ENCODE measurements around the gene PHGDH. TPM values are rescaled to one million over a fixed set of nuclear protein-coding genes. Genes with fewer than 3 reads are reported as not detected.

Gene PHGDH
- total and polyA plus RNA-seq, 2 donors (not counting 3 experiments of a cell fraction or from before 2014, with no cell fraction given), result 37.9 to 120 TPM

DNA sequence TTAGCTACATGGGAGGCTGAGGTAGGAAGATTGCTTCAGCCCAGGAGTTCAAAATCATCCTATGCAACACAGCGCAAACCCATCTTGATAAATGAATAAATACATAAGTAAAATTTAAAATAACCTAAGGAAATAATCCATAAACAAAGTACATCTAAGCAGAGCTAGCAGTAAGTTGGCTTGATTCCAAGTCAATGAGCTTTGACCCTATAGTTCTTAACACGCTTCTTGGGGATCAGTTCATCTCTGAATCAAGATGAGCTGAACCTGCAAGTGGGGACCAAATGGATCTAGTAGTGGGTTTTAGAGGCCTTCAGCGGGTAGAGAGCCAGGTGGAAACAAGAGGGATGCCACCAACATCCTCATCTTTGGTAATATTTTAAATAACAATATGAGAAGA, 31.5 kb upstream of the PHGDH start:
- Histone ChIP-seq H3K9ac (replicated peaks; ENCODE audit: extremely low read depth, insufficient read depth, low read length) (no peak overlapping the region), H3K36me3 (ENCODE audit: control insufficient read depth in 2 of 2, extremely low read depth in 1 of 2, insufficient read depth in 2 of 2, low read length in 2 of 2) (no peaks in the 10 kb centered on the region), H3K79me2 (ENCODE audit: control insufficient read depth, insufficient read depth, low read length) (no peaks in the 10 kb centered on the region), H3K4me3 (replicated peaks in 1 of 3; ENCODE audit: insufficient read depth in 1 of 3, low read depth in 1 of 3, low read length in 3 of 3) (no peak overlapping the region), H3K27me3 (ENCODE audit: control insufficient read depth in 2 of 2, insufficient read depth in 2 of 2, low read length in 2 of 2) (peaks cover 12 to 13% of the 10 kb centered on the region in 2 experiments), H2AFZ (ENCODE audit: low read depth, low read length) (no peak overlapping the region), H3K4me2 (ENCODE audit: insufficient read depth, low read length) (no peak overlapping the region), H3K27ac (ENCODE audit: insufficient read depth, low read depth, low read length) (no peak overlapping the region), H3K9me1 (replicated peaks; ENCODE audit: control insufficient read depth, extremely low read depth, insufficient read depth, low read length) (no peaks in the 10 kb centered on the region), H3K9me3 (replicated peaks; ENCODE audit: control insufficient read depth, insufficient read depth, low read length) (no peaks in the 10 kb centered on the region), H3K4me1 (ENCODE audit: control insufficient read depth, extremely low read depth, insufficient read depth, low read length) (peaks cover 8% of the 10 kb centered on the region), H4K20me1 (replicated peaks; ENCODE audit: control insufficient read depth, extremely low read depth, insufficient read depth, low read length) (no peaks in the 10 kb centered on the region)
- ChIA-PET CTCF (interaction anchor here (2.2 kb wide), 1 partner anchor 69 kb away, joined by 7 read pairs; no protein-coding TSS in a partner anchor), POLR2A (no interaction called here)
- intact Hi-C loops (cut with micrococcal nuclease), result no loop called here
- TF ChIP-seq, protein P1, sequence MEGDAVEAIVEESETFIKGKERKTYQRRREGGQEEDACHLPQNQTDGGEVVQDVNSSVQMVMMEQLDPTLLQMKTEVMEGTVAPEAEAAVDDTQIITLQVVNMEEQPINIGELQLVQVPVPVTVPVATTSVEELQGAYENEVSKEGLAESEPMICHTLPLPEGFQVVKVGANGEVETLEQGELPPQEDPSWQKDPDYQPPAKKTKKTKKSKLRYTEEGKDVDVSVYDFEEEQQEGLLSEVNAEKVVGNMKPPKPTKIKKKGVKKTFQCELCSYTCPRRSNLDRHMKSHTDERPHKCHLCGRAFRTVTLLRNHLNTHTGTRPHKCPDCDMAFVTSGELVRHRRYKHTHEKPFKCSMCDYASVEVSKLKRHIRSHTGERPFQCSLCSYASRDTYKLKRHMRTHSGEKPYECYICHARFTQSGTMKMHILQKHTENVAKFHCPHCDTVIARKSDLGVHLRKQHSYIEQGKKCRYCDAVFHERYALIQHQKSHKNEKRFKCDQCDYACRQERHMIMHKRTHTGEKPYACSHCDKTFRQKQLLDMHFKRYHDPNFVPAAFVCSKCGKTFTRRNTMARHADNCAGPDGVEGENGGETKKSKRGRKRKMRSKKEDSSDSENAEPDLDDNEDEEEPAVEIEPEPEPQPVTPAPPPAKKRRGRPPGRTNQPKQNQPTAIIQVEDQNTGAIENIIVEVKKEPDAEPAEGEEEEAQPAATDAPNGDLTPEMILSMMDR (IDR thresholded peaks at IDR 0.05; ENCODE audit: extremely low read depth in 1 of 2, insufficient read depth in 1 of 2, low read depth in 1 of 2, low read length in 2 of 2), result no peak
- no peak for TF ChIP-seq POLR2A (IDR thresholded peaks at IDR 0.05; ENCODE audit: low read depth, low read length)
- dilution Hi-C loops (cut with MboI; ENCODE audit: extremely low pct_ligation_motif_present, low sequenced_read_pairs), result no loop called here
- DNase-seq (ENCODE audit: low read depth, low spot score), result no peak
- no TSS peak for BruUV-seq (replicated peaks)
- FAIRE-seq, result no peak

DNA sequence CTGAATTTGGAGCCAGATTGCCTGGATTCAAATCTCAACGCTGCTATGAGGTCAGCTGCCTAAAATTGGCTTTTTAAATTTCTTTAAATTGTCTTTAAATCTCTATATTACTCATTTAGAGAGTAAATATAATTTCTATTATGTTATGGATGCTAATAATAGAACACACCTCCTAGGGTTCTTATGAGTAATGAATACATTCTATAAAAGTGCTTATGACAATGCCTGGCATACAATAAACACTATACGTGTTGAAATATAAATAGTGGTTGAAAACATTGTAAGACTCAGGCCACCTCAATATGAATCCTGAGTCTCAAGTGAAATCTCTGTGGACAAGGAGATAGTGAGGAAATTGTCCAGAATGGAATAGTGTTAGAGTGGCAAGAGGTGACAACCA, 31.0 kb upstream of the PHGDH start:
- peaks cover 17% of the 10 kb centered on the region in 2 experiments for H3K27me3 ChIP-seq (ENCODE audit: control insufficient read depth in 2 of 2, insufficient read depth in 2 of 2, low read length in 2 of 2)
- H3K4me3 ChIP-seq (replicated peaks in 1 of 3; ENCODE audit: insufficient read depth in 1 of 3, low read depth in 1 of 3, low read length in 3 of 3), result no peak overlapping the region
- H3K9ac ChIP-seq (replicated peaks; ENCODE audit: extremely low read depth, insufficient read depth, low read length), result no peak overlapping the region
- H3K27ac ChIP-seq (ENCODE audit: insufficient read depth, low read depth, low read length), result no peak overlapping the region
- intact Hi-C loops (cut with micrococcal nuclease) (no loop called here), dilution Hi-C loops (cut with MboI; ENCODE audit: extremely low pct_ligation_motif_present, low sequenced_read_pairs) (no loop called here)
- H4K20me1 ChIP-seq (replicated peaks; ENCODE audit: control insufficient read depth, extremely low read depth, insufficient read depth, low read length), result no peaks in the 10 kb centered on the region
- TF ChIP-seq EZH2 (IDR thresholded peaks at IDR 0.05; ENCODE audit: borderline replicate concordance, low read depth, low read length, severe bottlenecking), result no peak
- H3K9me1 ChIP-seq (replicated peaks; ENCODE audit: control insufficient read depth, extremely low read depth, insufficient read depth, low read length), result no peaks in the 10 kb centered on the region
- ChIA-PET POLR2A (no interaction called here), CTCF (interaction anchor here (2.2 kb wide), 1 partner anchor 69 kb away, joined by 7 read pairs; no protein-coding TSS in a partner anchor)
- peaks cover 4% of the 10 kb centered on the region for H3K4me1 ChIP-seq (ENCODE audit: control insufficient read depth, extremely low read depth, insufficient read depth, low read length)
- no peak for DNase-seq (ENCODE audit: low read depth, low spot score)
- H3K79me2 ChIP-seq (ENCODE audit: control insufficient read depth, insufficient read depth, low read length), result no peaks in the 10 kb centered on the region
- H3K4me2 ChIP-seq (ENCODE audit: insufficient read depth, low read length), result no peak overlapping the region
- H2AFZ ChIP-seq (ENCODE audit: low read depth, low read length), result no peak overlapping the region
- FAIRE-seq, result no peak
- H3K36me3 ChIP-seq (ENCODE audit: control insufficient read depth in 2 of 2, extremely low read depth in 1 of 2, insufficient read depth in 2 of 2, low read length in 2 of 2), result no peaks in the 10 kb centered on the region
- BruUV-seq (replicated peaks), result no TSS peak
- H3K9me3 ChIP-seq (replicated peaks; ENCODE audit: control insufficient read depth, insufficient read depth, low read length), result no peaks in the 10 kb centered on the region
